ENCODE measurements around the gene DTNA.

- no peak for TF ChIP-seq CTCF (conservative IDR thresholded peaks at IDR 0.05 in 1 of 2, IDR thresholded peaks at IDR 0.05 in 1 of 2; ENCODE audit: low read depth in 1 of 2, low read length in 2 of 2)
- no peak for TF ChIP-seq EZH2 (IDR thresholded peaks at IDR 0.05; ENCODE audit: low read length, missing control alignments)
Measured at GRCh38 chr18:34844732-34845459, 134.8 kb downstream of the DTNA start.

All from fibroblast of lung (primary cell).